ENCODE results near the gene RALGAPA2. TPM values are rescaled to one million over a fixed set of nuclear protein-coding genes. Genes with fewer than 3 reads are reported as not detected.

RALGAPA2 gene
- total RNA-seq, 1 experiment from 2014 or later, result 18.2 TPM

DNA sequence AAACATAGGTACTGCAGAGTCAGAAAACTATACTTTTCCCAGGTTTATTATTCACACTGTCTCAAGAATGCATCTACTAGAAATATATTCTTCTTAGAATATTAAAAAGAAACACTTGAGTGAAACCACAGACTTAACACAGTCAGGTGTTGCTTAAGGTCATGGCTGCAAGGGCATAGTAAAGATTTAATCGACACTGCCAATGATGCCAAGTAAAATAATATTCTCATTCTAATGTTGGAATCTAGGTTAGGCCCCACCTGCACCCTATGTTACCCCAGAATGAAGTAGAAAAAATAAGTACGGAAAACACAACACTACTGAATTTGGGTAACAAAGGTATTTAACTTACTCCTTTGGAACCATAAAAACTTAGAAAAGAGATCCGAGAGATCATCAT, 155.0 kb downstream of the RALGAPA2 start:
- TF ChIP-seq ZNF138 (CRISPR knock-in tag; conservative IDR thresholded peaks at IDR 0.05), result no peak
- TF ChIP-seq ESRRA (CRISPR knock-in tag; IDR thresholded peaks at IDR 0.05; ENCODE audit: borderline replicate concordance), result no peak
- no peak for TF ChIP-seq CREM (CRISPR knock-in tag; IDR thresholded peaks at IDR 0.05)
- TF ChIP-seq CBFB (CRISPR knock-in tag; IDR thresholded peaks at IDR 0.05; ENCODE audit: low read depth), result no peak
- TF ChIP-seq ZNF396 (CRISPR knock-in tag; IDR thresholded peaks at IDR 0.05; ENCODE audit: borderline replicate concordance), result no peak
- TF ChIP-seq, protein P1, sequence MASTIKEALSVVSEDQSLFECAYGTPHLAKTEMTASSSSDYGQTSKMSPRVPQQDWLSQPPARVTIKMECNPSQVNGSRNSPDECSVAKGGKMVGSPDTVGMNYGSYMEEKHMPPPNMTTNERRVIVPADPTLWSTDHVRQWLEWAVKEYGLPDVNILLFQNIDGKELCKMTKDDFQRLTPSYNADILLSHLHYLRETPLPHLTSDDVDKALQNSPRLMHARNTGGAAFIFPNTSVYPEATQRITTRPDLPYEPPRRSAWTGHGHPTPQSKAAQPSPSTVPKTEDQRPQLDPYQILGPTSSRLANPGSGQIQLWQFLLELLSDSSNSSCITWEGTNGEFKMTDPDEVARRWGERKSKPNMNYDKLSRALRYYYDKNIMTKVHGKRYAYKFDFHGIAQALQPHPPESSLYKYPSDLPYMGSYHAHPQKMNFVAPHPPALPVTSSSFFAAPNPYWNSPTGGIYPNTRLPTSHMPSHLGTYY (CRISPR knock-in tag; IDR thresholded peaks at IDR 0.05), result no peak
- TF ChIP-seq, protein P2, sequence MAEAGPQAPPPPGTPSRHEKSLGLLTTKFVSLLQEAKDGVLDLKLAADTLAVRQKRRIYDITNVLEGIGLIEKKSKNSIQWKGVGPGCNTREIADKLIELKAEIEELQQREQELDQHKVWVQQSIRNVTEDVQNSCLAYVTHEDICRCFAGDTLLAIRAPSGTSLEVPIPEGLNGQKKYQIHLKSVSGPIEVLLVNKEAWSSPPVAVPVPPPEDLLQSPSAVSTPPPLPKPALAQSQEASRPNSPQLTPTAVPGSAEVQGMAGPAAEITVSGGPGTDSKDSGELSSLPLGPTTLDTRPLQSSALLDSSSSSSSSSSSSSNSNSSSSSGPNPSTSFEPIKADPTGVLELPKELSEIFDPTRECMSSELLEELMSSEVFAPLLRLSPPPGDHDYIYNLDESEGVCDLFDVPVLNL (CRISPR knock-in tag; IDR thresholded peaks at IDR 0.05; ENCODE audit: borderline replicate concordance, low read depth), result no peak
- TF ChIP-seq MYBL2 (CRISPR knock-in tag; IDR thresholded peaks at IDR 0.05), result no peak
- no peak for TF ChIP-seq IRF2 (CRISPR knock-in tag; IDR thresholded peaks at IDR 0.05; ENCODE audit: borderline replicate concordance, low read depth)
- no peak for TF ChIP-seq NR3C1 (CRISPR knock-in tag; conservative IDR thresholded peaks at IDR 0.05; ENCODE audit: low read depth)
- H3K27me3 Mint-ChIP-seq (ENCODE audit: low read depth), result no peaks in the 10 kb centered on the region
- H3K9me3 Mint-ChIP-seq, result peaks cover 22% of the 10 kb centered on the region
- H3K4me1 Mint-ChIP-seq, result peaks cover 15% of the 10 kb centered on the region
- peak overlapping the region; percentile 47; the same call in 1 of the 2 replicates for H3K27ac Mint-ChIP-seq
- POLR2A ChIA-PET, result no interaction called here
- H3K4me3 Mint-ChIP-seq, result no peak overlapping the region
- no peak for ATAC-seq
- CTCF ChIA-PET, result no interaction called here
- DNase-seq (ENCODE audit: low spot score), result no peak
- peaks cover 22% of the 10 kb centered on the region for H3K36me3 Mint-ChIP-seq

DNA sequence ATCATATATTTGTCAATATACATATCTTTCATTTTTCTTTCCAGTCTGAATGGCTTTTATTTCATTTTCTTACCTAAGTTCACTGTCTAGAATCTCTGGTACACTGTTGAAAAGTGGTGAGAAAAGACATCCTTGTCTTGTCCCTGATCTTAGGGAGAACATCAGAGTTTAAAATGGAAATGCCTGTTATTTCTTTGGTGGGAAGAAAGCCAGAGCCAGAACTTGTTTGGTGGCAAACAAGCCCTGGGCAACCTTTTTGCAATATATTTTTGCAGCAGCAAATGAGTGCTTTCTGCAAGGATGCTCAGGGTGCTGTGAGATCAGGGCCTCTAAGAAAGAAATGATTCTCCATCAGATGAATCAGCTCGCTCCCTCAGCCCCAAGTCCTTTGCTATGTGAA, 156.6 kb downstream of the RALGAPA2 start:
- no peak for ATAC-seq
- Mint-ChIP-seq H3K36me3 (peaks cover 22% of the 10 kb centered on the region), H3K27me3 (ENCODE audit: low read depth) (no peaks in the 10 kb centered on the region), H3K27ac (no peak overlapping the region), H3K4me3 (no peak overlapping the region), H3K4me1 (peaks cover 8% of the 10 kb centered on the region), H3K9me3 (peaks cover 22% of the 10 kb centered on the region)
- ChIA-PET POLR2A (no interaction called here), CTCF (no interaction called here)
- TF ChIP-seq, protein P3, sequence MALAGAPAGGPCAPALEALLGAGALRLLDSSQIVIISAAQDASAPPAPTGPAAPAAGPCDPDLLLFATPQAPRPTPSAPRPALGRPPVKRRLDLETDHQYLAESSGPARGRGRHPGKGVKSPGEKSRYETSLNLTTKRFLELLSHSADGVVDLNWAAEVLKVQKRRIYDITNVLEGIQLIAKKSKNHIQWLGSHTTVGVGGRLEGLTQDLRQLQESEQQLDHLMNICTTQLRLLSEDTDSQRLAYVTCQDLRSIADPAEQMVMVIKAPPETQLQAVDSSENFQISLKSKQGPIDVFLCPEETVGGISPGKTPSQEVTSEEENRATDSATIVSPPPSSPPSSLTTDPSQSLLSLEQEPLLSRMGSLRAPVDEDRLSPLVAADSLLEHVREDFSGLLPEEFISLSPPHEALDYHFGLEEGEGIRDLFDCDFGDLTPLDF (CRISPR knock-in tag; IDR thresholded peaks at IDR 0.05), result no peak
- no peak for TF ChIP-seq FOXK1 (CRISPR knock-in tag; IDR thresholded peaks at IDR 0.05)
- no peak for TF ChIP-seq ZNF423 (CRISPR knock-in tag; IDR thresholded peaks at IDR 0.05)
- no peak for DNase-seq (ENCODE audit: low spot score)

DNA sequence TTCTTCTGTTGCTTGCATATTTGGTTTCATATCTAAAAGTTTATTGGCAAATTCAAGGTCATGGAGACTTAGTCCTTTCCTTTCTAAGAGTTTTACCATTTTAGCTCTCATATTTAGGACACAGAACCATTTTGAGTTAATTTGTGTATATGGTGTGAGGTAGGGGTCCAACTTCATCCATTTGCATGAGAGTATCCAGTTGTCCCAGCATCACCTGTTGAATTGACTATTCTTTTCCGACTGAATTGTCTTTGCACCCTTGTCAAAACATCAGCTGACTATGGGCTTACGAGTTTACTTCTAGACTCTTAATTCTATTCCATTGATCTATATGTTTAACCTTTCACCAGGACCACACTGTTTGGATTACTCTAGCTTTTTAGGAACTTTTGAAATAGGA, 157.5 kb downstream of the RALGAPA2 start:
- no peak overlapping the region for H3K27ac Mint-ChIP-seq
- peaks cover 22% of the 10 kb centered on the region for H3K36me3 Mint-ChIP-seq
- POLR2A ChIA-PET, result no interaction called here
- no peak for DNase-seq (ENCODE audit: low spot score)
- no peaks in the 10 kb centered on the region for H3K27me3 Mint-ChIP-seq (ENCODE audit: low read depth)
- no peak overlapping the region for H3K4me3 Mint-ChIP-seq
- CTCF ChIA-PET, result no interaction called here
- H3K9me3 Mint-ChIP-seq, result peaks cover 22% of the 10 kb centered on the region
- TF ChIP-seq HMGA2 (CRISPR knock-in tag; IDR thresholded peaks at IDR 0.05) (no peak), MXD4 (CRISPR knock-in tag; IDR thresholded peaks at IDR 0.05; ENCODE audit: borderline replicate concordance) (no peak)
- TF ChIP-seq, protein P4, sequence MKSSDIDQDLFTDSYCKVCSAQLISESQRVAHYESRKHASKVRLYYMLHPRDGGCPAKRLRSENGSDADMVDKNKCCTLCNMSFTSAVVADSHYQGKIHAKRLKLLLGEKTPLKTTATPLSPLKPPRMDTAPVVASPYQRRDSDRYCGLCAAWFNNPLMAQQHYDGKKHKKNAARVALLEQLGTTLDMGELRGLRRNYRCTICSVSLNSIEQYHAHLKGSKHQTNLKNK (CRISPR knock-in tag; IDR thresholded peaks at IDR 0.05), result no peak
- ATAC-seq, result no peak
- H3K4me1 Mint-ChIP-seq, result peaks cover 8% of the 10 kb centered on the region

DNA sequence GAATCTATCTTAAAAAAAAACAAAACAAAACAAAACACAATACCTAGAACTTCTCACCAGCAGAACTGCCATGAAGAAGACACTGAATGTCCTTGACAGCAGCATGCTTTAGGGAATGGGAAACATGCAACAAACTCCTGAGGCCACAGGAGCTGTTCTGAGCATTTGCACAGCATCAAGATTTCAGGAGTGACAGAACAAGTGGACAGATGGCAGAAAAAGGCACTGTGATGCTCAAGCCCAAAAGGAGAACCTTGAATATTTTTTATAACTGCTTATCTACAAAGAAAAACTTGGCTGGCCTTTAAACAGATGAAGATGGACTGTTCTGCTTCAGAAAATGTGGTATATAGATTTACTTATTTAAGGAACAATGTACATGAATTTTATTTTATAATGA, 158.9 kb downstream of the RALGAPA2 start:
- Mint-ChIP-seq H3K4me3 (no peak overlapping the region), H3K4me1 (no peaks in the 10 kb centered on the region), H3K27me3 (ENCODE audit: low read depth) (no peaks in the 10 kb centered on the region), H3K27ac (no peak overlapping the region), H3K36me3 (peaks cover 22% of the 10 kb centered on the region), H3K9me3 (peaks cover 22% of the 10 kb centered on the region)
- DNase-seq (ENCODE audit: low spot score), result no peak
- POLR2A ChIA-PET, result interaction anchor here (0.6 kb wide), 1 partner anchor 182 kb away, joined by 3 read pairs; no protein-coding TSS in a partner anchor
- CTCF ChIA-PET, result no interaction called here
- no peak for ATAC-seq
- TF ChIP-seq, protein P5, sequence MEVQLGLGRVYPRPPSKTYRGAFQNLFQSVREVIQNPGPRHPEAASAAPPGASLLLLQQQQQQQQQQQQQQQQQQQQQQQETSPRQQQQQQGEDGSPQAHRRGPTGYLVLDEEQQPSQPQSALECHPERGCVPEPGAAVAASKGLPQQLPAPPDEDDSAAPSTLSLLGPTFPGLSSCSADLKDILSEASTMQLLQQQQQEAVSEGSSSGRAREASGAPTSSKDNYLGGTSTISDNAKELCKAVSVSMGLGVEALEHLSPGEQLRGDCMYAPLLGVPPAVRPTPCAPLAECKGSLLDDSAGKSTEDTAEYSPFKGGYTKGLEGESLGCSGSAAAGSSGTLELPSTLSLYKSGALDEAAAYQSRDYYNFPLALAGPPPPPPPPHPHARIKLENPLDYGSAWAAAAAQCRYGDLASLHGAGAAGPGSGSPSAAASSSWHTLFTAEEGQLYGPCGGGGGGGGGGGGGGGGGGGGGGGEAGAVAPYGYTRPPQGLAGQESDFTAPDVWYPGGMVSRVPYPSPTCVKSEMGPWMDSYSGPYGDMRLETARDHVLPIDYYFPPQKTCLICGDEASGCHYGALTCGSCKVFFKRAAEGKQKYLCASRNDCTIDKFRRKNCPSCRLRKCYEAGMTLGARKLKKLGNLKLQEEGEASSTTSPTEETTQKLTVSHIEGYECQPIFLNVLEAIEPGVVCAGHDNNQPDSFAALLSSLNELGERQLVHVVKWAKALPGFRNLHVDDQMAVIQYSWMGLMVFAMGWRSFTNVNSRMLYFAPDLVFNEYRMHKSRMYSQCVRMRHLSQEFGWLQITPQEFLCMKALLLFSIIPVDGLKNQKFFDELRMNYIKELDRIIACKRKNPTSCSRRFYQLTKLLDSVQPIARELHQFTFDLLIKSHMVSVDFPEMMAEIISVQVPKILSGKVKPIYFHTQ (CRISPR knock-in tag; IDR thresholded peaks at IDR 0.05), result no peak
- TF ChIP-seq, protein P6, sequence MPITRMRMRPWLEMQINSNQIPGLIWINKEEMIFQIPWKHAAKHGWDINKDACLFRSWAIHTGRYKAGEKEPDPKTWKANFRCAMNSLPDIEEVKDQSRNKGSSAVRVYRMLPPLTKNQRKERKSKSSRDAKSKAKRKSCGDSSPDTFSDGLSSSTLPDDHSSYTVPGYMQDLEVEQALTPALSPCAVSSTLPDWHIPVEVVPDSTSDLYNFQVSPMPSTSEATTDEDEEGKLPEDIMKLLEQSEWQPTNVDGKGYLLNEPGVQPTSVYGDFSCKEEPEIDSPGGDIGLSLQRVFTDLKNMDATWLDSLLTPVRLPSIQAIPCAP (CRISPR knock-in tag; IDR thresholded peaks at IDR 0.05), result no peak
- TF ChIP-seq SMAD3 (CRISPR knock-in tag; IDR thresholded peaks at IDR 0.05; ENCODE audit: borderline replicate concordance) (no peak), ZNF317 (CRISPR knock-in tag; IDR thresholded peaks at IDR 0.05; ENCODE audit: borderline replicate concordance, low read depth) (no peak), TEAD1 (CRISPR knock-in tag; IDR thresholded peaks at IDR 0.05) (no peak), ZNF263 (CRISPR knock-in tag; IDR thresholded peaks at IDR 0.05; ENCODE audit: low read depth) (no peak)
